Measurements from ENCODE around the gene KCNMB2.

The KCNMB2 gene

DNA sequence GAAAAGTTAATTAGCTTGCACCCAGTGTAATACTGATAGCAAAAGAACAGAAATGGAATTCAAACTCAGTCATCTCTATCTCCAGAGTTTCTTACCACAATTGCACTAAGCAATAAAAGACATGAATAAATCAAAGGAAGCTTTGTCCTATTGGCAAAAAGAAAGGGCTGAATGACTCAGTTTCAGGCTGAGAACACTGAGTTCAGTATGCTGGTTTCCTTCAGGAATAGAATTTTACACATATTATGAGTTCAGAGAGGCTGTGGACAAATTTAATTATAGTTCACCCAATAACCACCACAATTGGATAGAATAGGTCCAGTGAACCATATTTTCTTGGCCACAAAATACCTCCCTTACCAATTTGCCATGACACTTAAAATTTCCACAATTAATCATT lies 249.7 kb downstream of the KCNMB2 start:
- Mint-ChIP-seq H3K9me3 (peaks cover 6% of the 10 kb centered on the region), H3K27ac (no peak overlapping the region), H3K36me3 (ENCODE audit: low read depth) (no peaks in the 10 kb centered on the region), H3K4me3 (no peak overlapping the region), H3K4me1 (ENCODE audit: low read depth) (no peaks in the 10 kb centered on the region), H3K27me3 (no peaks in the 10 kb centered on the region)

DNA sequence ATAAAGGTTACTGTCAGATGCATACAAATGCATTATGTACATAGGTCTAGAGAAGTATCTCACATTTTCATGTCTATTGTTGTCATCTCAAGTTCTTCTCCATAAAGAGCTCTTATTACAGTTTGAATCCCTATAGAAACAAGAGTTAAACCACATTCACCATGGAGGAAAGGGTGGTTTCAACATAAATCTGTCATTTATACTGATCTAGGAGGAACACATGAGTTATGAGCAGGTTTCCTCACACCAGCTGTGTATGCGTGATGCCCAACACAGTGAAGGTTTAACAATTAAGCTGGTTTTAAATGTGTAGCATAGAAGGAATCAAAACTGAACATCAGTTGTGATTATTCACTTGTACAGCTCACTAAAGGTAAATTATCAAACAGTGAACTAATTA lies 251.7 kb downstream of the KCNMB2 start:
- H3K9me3 Mint-ChIP-seq: peaks cover 12% of the 10 kb centered on the region
- H3K27ac Mint-ChIP-seq: no peak overlapping the region
- H3K36me3 Mint-ChIP-seq (ENCODE audit: low read depth): no peaks in the 10 kb centered on the region
- no peaks in the 10 kb centered on the region for H3K4me1 Mint-ChIP-seq (ENCODE audit: low read depth)
- no peak overlapping the region for H3K4me3 Mint-ChIP-seq
- H3K27me3 Mint-ChIP-seq: no peaks in the 10 kb centered on the region

DNA sequence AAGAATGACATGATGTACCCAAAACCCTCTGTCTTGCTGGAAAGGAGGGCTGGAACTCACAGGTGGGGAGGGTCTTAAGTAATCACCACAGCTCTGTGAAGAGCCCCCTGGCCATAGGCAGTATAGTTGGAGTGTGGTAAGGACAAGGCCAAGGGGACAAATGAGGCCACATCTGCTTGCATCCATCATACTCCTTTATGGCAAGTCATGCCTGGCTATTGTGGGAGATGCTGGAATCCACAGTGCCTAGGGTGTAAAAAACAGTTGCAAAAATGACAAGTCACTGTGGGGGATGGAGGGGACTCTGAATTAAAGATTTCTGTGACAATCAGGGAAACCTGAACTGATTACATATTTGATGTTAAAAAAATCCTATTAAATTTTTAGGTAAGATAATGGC lies 258.5 kb downstream of the KCNMB2 start:
- Mint-ChIP-seq H3K36me3 (ENCODE audit: low read depth) (no peaks in the 10 kb centered on the region), H3K27me3 (no peaks in the 10 kb centered on the region), H3K27ac (no peak overlapping the region), H3K4me3 (no peak overlapping the region), H3K9me3 (peaks cover 12% of the 10 kb centered on the region), H3K4me1 (ENCODE audit: low read depth) (no peaks in the 10 kb centered on the region)

DNA sequence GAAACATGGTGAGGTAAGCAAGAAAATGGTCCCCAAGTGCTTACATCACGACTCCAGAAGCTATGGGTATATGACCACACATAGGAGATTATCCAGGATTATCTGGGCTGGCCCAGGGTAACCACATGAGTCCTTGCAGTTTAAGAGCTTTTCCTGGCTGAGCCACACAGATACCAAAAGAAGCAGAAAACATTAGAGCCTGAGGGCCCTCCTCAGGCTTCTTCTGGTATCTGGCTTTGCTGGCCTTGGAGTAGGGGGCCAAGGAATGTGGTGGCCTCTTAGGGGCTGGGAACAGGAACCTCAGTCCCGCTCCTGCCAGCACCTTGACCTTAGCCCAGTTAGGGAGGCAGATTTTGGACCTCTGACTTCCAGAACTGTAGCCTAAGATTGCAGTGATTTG lies 259.1 kb downstream of the KCNMB2 start:
- no peaks in the 10 kb centered on the region for H3K36me3 Mint-ChIP-seq (ENCODE audit: low read depth)
- no peak overlapping the region for H3K4me3 Mint-ChIP-seq
- no peak overlapping the region for H3K27ac Mint-ChIP-seq
- no peaks in the 10 kb centered on the region for H3K4me1 Mint-ChIP-seq (ENCODE audit: low read depth)
- H3K9me3 Mint-ChIP-seq: peaks cover 12% of the 10 kb centered on the region
- no peaks in the 10 kb centered on the region for H3K27me3 Mint-ChIP-seq

DNA sequence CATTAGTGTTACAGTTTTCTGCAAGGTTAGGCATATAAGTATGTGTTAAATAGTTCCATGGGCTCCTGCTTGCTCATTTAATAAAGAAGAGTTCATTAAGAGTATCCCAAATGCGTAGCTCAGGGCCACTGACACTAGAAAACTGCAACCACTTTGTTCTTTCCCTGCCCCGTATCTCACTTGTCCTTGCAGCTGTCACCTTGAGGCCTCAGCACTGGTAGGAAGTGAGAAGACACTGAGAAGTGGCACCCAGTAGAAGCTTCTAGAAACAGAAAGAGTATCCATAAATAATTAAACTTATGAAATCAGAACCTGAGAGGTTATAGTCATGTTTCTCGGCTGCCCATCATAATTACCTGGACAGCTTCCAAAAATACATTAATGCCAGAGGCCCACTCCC lies 266.0 kb downstream of the KCNMB2 start:
- no peaks in the 10 kb centered on the region for H3K27me3 Mint-ChIP-seq
- H3K9me3 Mint-ChIP-seq: no peaks in the 10 kb centered on the region
- H3K4me3 Mint-ChIP-seq: no peak overlapping the region
- no peak overlapping the region for H3K27ac Mint-ChIP-seq
- H3K36me3 Mint-ChIP-seq (ENCODE audit: low read depth): no peaks in the 10 kb centered on the region
- no peaks in the 10 kb centered on the region for H3K4me1 Mint-ChIP-seq (ENCODE audit: low read depth)

DNA sequence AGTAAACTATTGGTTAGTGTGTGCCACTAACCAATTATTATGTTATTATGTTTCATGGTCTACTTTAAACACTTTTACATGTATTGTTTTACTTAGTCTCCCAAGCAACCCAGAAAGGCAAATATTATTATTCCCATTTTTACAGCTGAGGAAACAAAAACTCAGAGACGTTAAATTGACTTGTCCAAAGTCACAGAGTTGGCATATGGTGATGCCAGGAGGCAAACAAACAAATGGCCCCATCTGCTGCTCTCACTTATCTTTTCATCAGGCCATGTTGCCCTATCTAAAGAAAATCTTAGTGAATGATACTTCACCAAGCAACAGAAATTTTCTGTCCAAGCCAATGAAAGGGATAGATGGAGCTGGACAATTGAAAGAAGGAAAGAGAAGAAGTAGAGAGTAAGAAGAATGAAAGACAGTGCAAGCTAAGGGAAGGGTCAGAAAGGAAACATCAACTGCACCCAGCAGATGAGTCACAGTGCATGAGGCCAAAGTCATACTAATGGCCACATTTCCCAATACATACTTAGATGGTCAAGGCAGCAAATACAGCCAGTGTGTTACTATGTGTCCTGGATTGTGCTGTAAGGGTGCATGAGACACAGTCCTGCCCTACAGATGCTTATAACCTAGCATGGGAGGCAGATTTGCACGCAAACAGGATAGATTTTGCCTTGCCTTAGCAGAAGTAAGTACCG lies 266.9 kb downstream of the KCNMB2 start:
- Mint-ChIP-seq H3K27me3 (no peaks in the 10 kb centered on the region), H3K9me3 (no peaks in the 10 kb centered on the region), H3K4me3 (no peak overlapping the region), H3K27ac (no peak overlapping the region), H3K36me3 (ENCODE audit: low read depth) (no peaks in the 10 kb centered on the region), H3K4me1 (ENCODE audit: low read depth) (no peaks in the 10 kb centered on the region)

DNA sequence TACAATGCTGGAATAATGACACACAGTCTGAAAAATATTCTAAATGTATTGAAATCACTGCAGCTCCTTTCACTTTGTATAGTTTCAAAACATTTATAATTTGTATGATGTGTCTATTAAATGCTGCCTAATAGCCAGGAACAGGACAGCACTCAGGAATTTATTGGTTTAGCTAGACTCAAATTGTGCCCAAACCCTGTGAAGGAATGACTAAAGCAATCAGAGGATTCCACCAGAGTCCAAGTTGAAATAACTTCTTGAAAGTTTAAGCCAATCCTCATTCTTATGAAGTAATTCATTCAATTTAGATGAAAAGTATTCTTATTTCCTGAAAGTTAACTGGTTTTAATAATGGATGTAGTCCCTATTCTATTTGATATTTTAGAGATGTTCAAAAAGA lies 268.4 kb downstream of the KCNMB2 start:
- Mint-ChIP-seq H3K27me3 (no peaks in the 10 kb centered on the region), H3K9me3 (no peaks in the 10 kb centered on the region), H3K36me3 (ENCODE audit: low read depth) (no peaks in the 10 kb centered on the region), H3K27ac (no peak overlapping the region), H3K4me1 (ENCODE audit: low read depth) (no peaks in the 10 kb centered on the region), H3K4me3 (no peak overlapping the region)

DNA sequence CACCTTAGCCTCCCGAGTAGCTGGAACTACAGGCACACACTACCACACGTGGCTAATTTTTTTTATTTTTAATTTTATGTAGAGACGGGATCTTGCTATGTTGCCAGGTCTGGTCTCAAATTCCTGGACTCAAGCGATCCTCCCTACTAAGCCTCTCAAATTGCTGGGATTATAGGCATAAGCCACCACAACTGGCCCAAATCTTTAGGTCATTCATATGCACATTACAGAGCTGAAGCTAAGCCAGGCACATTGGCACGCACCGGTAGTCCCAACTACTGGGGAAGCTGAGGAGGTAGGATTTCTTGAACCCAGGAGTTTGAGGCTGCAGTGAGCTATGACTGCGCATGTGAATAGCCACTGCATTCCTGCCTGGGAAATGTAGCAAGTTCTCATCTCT lies 269.5 kb downstream of the KCNMB2 start:
- Mint-ChIP-seq H3K4me1 (ENCODE audit: low read depth) (no peaks in the 10 kb centered on the region), H3K27me3 (no peaks in the 10 kb centered on the region), H3K4me3 (no peak overlapping the region)

DNA sequence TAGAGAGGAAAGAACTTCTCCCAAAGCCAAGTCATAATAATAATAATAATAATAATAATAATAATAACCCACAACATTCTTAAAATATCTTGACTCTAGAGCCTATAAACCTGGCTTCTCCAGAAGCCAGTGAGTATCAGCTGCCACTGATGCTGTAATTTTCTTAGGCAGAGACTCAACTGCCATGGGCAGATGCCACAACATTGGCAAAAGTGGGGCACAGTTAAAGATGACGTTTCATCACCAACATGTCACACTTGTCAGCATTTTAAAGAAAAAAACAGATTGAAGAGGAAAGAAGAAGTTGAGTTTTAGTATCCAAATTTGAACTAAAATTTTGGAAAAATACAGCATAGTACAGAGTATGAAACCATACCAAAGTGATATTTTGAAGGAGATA lies 270.4 kb downstream of the KCNMB2 start:
- no peaks in the 10 kb centered on the region for H3K9me3 Mint-ChIP-seq
- no peaks in the 10 kb centered on the region for H3K4me1 Mint-ChIP-seq (ENCODE audit: low read depth)
- no peaks in the 10 kb centered on the region for H3K27me3 Mint-ChIP-seq
- no peak overlapping the region for H3K4me3 Mint-ChIP-seq
- no peaks in the 10 kb centered on the region for H3K36me3 Mint-ChIP-seq (ENCODE audit: low read depth)
- no peak overlapping the region for H3K27ac Mint-ChIP-seq

More for the DNA sequence above, 269.5 kb downstream of the KCNMB2 start:
- H3K36me3 Mint-ChIP-seq (ENCODE audit: low read depth): no peaks in the 10 kb centered on the region
- H3K27ac Mint-ChIP-seq: no peak overlapping the region
- no peaks in the 10 kb centered on the region for H3K9me3 Mint-ChIP-seq

DNA sequence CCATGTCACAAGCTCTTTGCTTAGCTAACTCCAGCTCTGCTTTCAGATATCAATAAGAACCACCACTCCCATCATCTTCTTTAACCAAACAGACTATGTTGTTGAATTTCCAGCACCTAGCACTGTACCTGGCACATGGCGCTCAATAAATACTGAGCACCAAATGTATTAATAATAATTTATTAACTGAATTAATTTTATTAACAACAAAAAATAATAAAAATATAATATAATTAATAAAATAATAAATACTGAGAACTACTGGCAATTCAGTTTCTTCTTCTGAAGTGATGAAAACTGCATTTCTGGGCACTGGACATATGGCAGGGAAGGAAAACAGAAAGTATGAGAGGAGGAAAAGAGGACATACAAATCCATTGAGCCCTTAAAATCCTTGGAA lies 271.5 kb downstream of the KCNMB2 start:
- Mint-ChIP-seq H3K36me3 (ENCODE audit: low read depth) (no peaks in the 10 kb centered on the region), H3K4me1 (ENCODE audit: low read depth) (no peaks in the 10 kb centered on the region), H3K27me3 (no peaks in the 10 kb centered on the region), H3K27ac (no peak overlapping the region), H3K4me3 (no peak overlapping the region), H3K9me3 (no peaks in the 10 kb centered on the region)

DNA sequence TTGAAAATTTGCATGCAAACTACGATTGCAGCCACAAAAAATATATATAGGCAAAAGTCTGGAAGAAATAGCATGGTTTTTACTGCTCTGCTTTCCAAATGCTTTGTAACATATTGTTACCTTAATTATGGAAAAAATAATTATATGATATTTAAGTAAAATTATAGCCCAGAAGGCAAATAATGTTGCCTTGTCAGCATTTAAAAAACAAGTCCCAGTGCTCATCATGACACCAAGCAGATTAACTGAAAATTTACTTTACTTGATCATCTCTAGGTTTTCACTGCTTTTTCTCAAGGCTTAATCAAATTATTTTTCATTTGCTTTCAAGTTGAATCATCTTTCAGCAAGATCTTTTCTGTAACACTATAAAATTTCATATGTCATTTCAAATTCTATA lies 272.5 kb downstream of the KCNMB2 start:
- H3K4me1 Mint-ChIP-seq (ENCODE audit: low read depth): no peaks in the 10 kb centered on the region
- H3K27ac Mint-ChIP-seq: no peak overlapping the region
- H3K36me3 Mint-ChIP-seq (ENCODE audit: low read depth): no peaks in the 10 kb centered on the region
- no peaks in the 10 kb centered on the region for H3K9me3 Mint-ChIP-seq
- H3K27me3 Mint-ChIP-seq: no peaks in the 10 kb centered on the region
- H3K4me3 Mint-ChIP-seq: no peak overlapping the region

DNA sequence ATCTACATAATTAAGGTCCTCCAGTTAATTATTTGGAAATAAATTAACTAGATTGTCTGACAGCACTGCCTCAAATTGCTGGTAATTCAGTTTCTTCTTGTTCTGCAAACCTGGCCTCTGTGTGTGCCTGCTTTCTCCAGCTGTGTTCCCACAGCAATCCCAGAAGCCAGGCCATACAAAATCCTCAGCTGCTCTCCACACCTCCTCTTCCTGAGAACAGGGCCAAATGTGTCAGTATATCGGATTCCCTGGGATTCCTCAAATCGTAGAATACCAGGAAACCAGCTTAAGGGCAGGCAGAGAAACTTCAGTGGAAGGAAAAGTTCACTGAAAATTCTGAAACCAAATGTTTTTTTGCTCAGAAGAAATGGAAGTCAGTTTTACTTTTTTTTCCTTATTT lies 273.9 kb downstream of the KCNMB2 start:
- no peak overlapping the region for H3K27ac Mint-ChIP-seq
- H3K9me3 Mint-ChIP-seq: no peaks in the 10 kb centered on the region
- H3K27me3 Mint-ChIP-seq: no peaks in the 10 kb centered on the region
- H3K4me3 Mint-ChIP-seq: no peak overlapping the region
- H3K4me1 Mint-ChIP-seq (ENCODE audit: low read depth): no peaks in the 10 kb centered on the region
- H3K36me3 Mint-ChIP-seq (ENCODE audit: low read depth): no peaks in the 10 kb centered on the region

DNA sequence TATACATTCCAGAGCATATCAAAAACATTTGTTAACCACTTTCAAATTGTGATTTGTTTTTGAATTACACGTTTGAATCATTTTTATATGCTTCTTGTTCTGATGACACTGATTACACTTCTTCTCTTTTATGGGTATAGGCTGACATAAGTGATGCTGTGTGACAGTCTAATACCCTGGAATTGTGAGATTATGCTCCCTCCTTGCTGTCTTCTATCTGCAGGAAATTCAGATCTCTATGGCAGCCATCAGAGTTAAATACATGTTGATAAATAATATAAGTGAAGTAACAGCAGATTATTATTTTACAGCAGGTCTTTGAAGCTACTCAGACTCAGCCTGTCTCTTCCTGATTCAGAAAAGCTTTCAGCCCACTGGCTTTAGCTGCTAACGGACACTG lies 286.5 kb downstream of the KCNMB2 start:
- Mint-ChIP-seq H3K27ac (no peak overlapping the region), H3K27me3 (no peaks in the 10 kb centered on the region), H3K4me3 (no peak overlapping the region), H3K9me3 (no peaks in the 10 kb centered on the region), H3K4me1 (ENCODE audit: low read depth) (no peaks in the 10 kb centered on the region), H3K36me3 (ENCODE audit: low read depth) (no peaks in the 10 kb centered on the region)

DNA sequence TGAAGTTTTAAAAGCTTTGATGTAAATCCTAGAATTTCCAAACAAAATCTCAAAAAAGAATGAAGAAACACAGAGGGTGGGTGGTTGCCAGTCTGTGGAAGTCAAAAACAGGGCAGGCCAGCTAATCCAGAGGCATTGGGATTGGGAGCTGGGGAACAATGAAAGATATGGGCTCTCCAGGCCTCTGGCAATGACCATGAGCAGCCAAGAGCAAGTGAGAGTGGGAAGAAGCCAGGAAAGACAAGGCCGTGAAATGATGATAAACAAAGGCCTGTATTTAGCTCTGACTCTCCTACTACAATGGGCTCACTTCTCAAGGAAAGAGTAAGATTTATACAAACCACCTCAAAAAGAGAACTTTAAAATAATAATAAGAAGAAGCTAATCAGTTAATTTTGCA lies 286.9 kb downstream of the KCNMB2 start:
- H3K4me1 Mint-ChIP-seq (ENCODE audit: low read depth): no peaks in the 10 kb centered on the region
- H3K27me3 Mint-ChIP-seq: no peaks in the 10 kb centered on the region
- H3K36me3 Mint-ChIP-seq (ENCODE audit: low read depth): no peaks in the 10 kb centered on the region
- no peak overlapping the region for H3K27ac Mint-ChIP-seq
- no peak overlapping the region for H3K4me3 Mint-ChIP-seq
- no peaks in the 10 kb centered on the region for H3K9me3 Mint-ChIP-seq

DNA sequence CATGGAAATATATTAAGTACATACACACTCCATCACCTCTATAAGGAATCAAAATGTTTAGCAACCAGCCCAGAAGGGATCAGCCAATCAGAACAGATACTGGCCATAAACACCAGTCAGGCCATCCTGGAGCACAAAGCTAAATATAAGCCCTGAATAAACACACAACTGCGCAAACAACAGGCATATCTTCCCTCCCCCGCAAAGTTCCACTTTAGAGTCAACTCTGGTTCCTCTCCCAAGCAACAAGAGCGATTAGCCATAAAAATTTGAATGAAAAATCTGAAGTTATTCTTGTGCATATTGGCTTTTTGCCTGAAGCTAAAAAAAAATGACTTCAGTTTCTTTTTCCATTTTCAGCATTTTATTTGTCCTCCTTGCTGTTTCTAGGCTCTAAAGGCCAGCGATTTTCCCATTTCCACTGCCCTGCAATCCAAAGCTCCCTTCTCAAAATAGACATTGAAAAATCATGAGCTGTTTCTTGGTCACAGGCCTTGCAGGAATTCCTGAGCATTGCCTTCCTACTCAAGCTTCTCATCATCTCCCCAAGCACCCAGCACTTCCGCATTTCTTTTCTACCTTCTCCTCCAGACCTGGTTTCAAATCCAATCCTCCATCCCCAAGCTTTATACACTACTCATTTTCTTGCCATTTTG lies 287.5 kb downstream of the KCNMB2 start:
- Mint-ChIP-seq H3K27ac (no peak overlapping the region), H3K4me3 (no peak overlapping the region), H3K36me3 (ENCODE audit: low read depth) (no peaks in the 10 kb centered on the region), H3K4me1 (ENCODE audit: low read depth) (no peaks in the 10 kb centered on the region), H3K9me3 (no peaks in the 10 kb centered on the region), H3K27me3 (no peaks in the 10 kb centered on the region)

Data from stimulated activated naive CD8-positive, alpha-beta T cell treated with anti-CD3 and anti-CD28 coated beads, Interleukin-15, Interleukin-2, amounts not matched to agents 100 ng/mL and 50 ng/mL, for 24 hours (primary cell).